ENCODE results near the gene TBXA2R. TPM values are rescaled to one million over a fixed set of nuclear protein-coding genes. Genes with fewer than 3 reads are reported as not detected.

Gene TBXA2R
- total RNA-seq, 1 donor from 2014 or later: 0.52 TPM

GRCh38 chr19:3620817-3621547 lies 14.3 kb upstream of the TBXA2R start:
- intact Hi-C loops (cut with micrococcal nuclease): no loop called here

DNA sequence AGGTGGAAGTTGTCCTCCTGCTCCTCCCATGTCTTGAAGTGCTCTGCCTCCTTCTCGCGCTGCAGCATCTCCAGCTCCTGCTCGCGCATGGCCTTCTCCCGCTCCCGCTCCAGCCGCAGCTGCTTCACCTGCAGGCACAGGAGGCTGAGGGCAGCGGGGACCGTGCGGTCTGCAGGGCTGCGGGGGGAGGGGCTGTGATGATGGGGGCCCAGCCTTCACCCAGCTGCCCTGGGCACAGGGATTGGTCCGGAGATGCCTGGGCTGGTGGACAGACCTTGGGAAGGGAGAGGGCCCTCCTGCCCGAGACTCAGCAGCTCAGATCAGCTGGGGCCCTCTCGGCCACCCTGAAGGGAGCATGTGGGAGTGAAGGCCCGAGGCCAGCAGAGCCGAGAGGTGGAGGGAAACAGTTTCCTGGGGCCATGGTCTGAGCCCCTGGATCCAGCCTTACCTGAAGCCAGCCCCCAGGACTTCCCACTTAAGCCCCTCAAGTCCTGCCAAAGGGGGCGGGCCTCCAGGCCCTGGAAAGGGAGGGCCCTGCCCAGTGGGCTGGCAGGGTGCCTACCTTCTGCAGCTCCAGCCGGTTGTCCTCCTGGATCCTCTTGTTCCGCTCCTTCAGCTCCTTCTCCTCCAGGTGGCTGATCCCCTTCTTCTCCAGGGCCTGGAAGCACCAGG lies 13.6 kb upstream of the TBXA2R start:
- intact Hi-C loops (cut with micrococcal nuclease): no loop called here

- intact Hi-C loops (cut with micrococcal nuclease): loop anchor here (5.0 kb wide), 1 partner anchor 292 kb away; no protein-coding TSS in a partner anchor
Measured at GRCh38 chr19:3619631-3620012, 12.9 kb upstream of the TBXA2R start.

GRCh38 chr19:3618811-3619630 lies 12.3 kb upstream of the TBXA2R start:
- intact Hi-C loops (cut with micrococcal nuclease): loop anchor here (5.0 kb wide), 1 partner anchor 292 kb away; no protein-coding TSS in a partner anchor

GRCh38 chr19:3618144-3618810 lies 11.6 kb upstream of the TBXA2R start:
- intact Hi-C loops (cut with micrococcal nuclease): loop anchor here (5.0 kb wide), 1 partner anchor 291 kb away; no protein-coding TSS in a partner anchor

GRCh38 chr19:3617463-3617862 lies 10.8 kb upstream of the TBXA2R start:
- intact Hi-C loops (cut with micrococcal nuclease): loop anchor here (5.0 kb wide), 1 partner anchor 290 kb away; no protein-coding TSS in a partner anchor

DNA sequence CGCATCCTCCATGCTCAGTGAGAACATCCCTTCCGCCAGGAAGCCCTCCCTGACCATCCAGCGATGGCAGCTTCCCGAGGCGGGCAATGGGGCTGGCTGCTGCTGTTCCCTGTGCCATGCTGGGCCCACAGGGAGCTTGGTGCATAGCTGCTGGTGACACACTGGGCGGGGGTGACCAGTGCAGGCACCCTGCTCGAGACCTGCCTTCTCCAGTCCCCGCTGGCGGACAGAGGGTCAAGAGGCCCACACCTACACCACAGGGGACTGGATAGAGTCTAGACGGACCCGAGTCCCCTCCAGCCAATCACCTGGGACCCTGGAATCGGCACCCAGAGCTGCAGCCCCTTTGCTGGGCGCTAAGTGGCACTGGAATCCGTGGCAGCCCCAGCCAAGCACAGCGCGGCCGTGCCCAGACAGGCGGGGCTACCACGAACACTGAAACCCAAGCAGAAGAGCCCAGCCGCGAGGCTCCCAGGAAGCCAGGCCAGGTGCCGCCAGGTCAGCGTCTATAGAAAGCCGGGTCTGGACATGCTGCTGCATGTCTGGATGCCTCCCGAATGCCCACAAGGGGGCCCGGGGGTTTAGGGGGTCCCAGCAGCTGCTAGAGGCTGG lies 9.0 kb upstream of the TBXA2R start:
- intact Hi-C loops (cut with micrococcal nuclease): loop anchor here (5.0 kb wide), 1 partner anchor 288 kb away; no protein-coding TSS in a partner anchor

DNA sequence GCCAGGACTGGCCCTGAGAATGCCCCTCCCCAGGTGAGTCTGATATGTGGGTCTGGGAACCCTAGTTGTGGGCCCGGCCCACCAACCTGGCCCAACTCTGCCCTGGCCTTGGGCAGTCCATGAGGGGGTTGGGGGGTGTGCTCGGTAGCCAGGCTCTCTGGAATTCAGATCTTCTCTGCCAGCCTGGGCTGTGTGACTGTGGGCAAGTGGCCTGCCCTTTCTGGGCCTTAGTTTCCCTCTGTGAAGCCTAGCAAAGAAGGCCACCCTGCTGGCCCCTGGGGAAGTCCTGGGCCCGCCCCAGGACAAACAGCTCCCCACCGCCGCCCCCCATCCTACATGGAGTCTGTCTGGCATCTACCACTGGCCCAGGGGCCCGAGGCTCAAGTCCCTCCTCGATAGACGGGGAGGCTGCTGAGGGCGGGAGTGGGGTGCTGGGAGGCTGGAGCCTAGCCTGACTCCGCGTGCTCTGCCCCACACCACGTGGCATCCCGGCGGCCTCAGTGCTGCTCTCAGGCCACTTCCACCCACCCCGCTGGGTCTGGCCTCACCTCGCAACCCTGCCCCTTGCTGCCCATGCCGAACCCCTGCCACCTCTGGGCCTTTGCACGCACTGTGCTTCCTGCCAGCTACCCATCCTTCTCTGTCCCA lies 8.3 kb upstream of the TBXA2R start:
- intact Hi-C loops (cut with micrococcal nuclease): loop anchor here (5.0 kb wide), 1 partner anchor 288 kb away; no protein-coding TSS in a partner anchor

DNA sequence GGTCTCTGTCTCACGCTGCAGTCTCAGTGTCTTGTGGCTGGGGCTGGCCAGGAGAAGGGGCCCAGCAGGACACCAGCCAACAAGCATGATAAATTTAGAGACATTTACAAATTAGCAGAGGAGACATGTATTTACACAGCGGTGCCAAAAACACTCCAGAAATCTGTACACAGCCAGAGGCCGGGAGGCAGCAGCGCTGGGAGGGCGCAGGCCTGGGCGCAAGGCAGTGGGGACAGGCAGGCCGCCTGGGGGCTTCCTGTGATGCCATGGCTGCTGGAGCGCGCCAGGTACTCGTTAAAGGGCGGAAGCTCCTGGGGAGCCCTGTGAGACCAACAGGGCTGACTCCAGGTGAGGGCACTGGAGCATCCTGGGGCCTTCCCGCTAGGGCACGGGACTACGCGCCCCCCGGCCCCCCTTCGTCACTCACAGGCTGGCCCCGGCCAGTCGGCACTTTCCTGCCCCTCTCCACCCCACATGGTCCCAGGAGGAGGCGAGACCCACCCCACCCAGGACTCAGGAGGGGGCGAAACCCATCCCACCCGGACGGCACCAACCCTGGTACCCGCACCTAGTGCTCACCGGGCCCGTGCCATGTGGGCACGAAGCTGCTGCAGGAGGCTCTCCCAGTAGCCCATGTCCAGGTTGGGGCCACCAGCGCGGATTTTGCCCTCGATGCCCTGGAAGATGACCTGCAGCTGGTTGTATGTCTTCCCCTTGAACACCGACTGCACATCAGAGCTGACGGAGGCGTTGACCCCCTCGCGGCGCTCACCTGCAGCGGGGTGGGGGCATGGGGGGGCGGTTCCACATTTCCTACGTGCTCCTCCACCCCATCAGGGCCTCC lies 7.4 kb upstream of the TBXA2R start:
- intact Hi-C loops (cut with micrococcal nuclease): no loop called here

- intact Hi-C loops (cut with micrococcal nuclease): no loop called here
Measured at GRCh38 chr19:3612901-3613741, 6.4 kb upstream of the TBXA2R start.

DNA sequence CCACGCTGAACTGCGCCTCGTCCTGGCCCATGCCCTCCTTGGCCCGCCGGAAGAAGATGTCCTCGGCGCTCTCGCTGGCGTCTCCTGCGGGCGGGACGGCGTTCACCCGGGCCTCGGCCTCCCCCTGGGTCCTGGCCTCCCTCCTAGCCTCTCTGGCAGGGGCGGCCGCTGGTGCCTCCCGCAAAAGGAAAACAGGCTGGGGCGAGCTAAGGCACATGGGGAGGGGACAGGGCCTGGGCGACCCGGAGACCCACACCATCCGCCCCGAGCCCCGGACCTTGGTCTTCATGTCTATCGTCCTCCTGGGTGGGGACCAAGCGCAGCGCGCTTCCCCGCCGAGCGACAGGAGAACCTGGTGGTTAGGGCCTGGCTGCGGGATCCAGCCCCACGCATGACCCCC lies 5.7 kb upstream of the TBXA2R start:
- intact Hi-C loops (cut with micrococcal nuclease): no loop called here

- intact Hi-C loops (cut with micrococcal nuclease): no loop called here
Measured at GRCh38 chr19:3611841-3612240, 5.2 kb upstream of the TBXA2R start.

DNA sequence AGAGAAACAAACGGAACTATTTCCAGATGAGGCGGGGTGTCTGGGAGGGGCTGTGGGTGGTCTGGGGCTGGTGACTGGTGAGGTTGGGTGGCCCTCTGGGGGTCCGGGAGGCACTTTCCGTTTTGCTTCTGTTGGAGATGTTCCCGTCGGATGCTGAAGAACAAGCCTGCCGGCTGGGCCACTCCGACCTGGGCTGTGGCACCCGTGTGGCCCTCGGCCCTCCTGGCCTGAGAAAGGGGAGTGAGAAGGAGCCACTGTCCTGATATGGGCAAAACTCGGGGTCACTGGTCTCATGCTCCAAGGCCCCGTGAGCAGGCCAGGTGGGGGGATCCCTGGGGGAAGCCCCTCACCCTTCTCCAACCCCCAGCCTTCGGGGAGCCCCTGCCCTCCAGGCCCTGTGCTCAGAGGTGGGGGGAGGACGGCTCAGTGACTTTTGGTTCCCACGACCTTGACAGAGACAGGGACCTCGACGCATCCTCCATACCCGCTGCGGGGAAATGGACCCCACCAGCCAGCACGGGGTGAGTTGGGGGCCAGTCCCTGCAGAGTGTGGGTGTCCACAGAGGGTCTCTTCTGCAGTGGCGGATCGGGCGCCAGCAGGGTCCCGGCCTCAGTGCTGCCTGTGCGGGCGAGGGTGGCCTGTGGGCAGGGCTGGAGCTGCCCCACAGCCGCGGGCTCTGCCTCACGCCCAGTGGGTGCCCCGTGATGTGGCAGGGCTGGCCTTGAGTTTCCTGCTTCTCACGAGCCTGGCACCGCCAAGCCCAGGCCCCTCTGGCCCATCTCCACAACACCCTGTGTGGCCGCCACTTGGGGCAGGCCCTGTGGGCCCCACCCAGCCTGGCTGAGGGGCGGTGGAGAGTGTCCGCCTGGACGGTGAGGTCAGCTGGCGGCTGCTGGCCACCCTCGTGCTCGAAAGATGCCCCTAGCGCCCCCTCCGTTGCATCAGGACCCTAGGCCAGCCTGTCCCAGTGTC lies 4.4 kb upstream of the TBXA2R start:
- intact Hi-C loops (cut with micrococcal nuclease): no loop called here

DNA sequence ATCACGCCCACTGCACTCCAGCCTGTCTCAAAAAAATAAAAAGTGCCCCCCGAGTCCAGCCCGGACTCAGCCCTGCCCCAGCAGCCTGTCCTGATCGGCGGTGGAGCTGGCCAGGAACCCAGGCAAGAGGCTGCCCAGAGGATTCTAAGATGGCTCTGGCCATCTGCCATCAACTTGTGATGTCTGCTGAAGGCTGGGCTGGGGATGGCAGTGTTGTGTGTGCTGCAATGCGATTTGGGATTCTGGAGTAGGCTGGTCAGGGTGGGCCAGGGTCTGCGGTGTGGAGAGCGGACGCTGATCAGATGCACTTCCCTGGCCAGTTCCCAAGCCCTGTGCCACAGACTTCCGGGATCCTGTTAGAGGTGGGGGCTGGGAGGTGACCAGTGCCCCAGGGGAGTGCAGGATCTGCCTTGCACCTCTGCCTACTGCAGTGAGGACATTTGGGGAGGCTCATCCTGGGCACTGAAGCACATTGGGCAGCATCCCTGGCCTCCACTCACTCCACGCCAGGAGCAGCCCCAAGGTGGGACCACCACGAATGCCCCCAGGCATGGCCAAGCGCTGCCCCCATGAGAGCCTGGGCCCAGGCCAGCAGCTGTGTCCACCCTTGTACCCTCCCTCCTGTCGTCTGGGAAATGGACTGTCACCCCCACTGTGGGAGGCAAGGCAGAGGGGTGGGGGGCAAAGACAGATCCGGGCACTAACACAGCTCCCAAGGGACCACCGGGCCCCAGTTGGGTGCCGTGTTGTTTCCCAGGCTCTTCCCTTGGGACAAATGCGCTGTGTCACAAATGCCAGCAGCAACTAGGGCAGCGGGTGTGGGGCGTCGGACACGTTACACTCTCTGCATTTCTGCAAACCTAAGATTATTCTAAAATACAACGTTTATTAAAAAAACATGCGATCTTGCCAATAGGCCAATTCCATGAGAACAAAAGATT lies 3.4 kb upstream of the TBXA2R start:
- intact Hi-C loops (cut with micrococcal nuclease): no loop called here

- intact Hi-C loops (cut with micrococcal nuclease): no loop called here
Measured at GRCh38 chr19:3608750-3609322, 2.2 kb upstream of the TBXA2R start.

Measured in T-helper 2 cell treated with Interferon-gamma antibody and Interleukin-4, amounts not matched to agents 100 ng/mL and 5 ng/mL, for 36 hours (primary cell).